ENCODE data around the gene C12orf56. TPM values are rescaled to one million over a fixed set of nuclear protein-coding genes. Genes with fewer than 3 reads are reported as not detected.

C12orf56 gene
- total RNA-seq, 1 experiment from 2014 or later = not detected

DNA sequence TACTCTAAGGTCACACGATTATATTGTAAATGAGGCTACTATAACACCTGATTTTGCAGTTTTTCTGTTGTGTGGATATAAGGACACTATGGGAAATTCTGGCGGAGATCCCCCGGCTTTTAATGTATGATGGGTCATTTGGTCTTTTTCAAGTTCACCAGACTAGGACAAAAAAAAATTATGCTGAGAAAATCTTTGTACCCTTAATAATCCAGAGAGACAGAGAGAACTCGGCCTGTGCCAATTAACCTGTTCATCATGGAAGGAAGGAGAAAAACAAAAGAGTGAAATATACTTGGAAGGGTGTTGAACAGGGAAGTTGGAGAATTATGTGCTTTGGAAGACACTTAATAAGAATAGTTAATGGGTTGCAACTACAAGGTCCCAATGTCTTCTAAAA, 106.3 kb downstream of the C12orf56 start:
- POLR2A ChIA-PET = no interaction called here
- DNase-seq (ENCODE audit: low read depth, low spot score) = no peak
- TF ChIP-seq RAD21 (IDR thresholded peaks at IDR 0.05; ENCODE audit: low read depth) = no peak
- no peak for TF ChIP-seq TCF7L2 (IDR thresholded peaks at IDR 0.05; ENCODE audit: borderline replicate concordance, extremely low read depth, insufficient read depth, insufficient read length)
- TF ChIP-seq, protein P1, sequence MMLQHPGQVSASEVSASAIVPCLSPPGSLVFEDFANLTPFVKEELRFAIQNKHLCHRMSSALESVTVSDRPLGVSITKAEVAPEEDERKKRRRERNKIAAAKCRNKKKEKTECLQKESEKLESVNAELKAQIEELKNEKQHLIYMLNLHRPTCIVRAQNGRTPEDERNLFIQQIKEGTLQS (IDR thresholded peaks at IDR 0.05) = no peak
- no peak for TF ChIP-seq POLR2AphosphoS5 (IDR thresholded peaks at IDR 0.05; ENCODE audit: low read depth, low read length)
- no peak for TF ChIP-seq SP1 (IDR thresholded peaks at IDR 0.05; ENCODE audit: low read depth)
- no peak for TF ChIP-seq ZNF274 (IDR thresholded peaks at IDR 0.05; ENCODE audit: low read depth, low read length)
- TF ChIP-seq EZH2 (IDR thresholded peaks at IDR 0.05) = no peak
- TF ChIP-seq, protein P2, sequence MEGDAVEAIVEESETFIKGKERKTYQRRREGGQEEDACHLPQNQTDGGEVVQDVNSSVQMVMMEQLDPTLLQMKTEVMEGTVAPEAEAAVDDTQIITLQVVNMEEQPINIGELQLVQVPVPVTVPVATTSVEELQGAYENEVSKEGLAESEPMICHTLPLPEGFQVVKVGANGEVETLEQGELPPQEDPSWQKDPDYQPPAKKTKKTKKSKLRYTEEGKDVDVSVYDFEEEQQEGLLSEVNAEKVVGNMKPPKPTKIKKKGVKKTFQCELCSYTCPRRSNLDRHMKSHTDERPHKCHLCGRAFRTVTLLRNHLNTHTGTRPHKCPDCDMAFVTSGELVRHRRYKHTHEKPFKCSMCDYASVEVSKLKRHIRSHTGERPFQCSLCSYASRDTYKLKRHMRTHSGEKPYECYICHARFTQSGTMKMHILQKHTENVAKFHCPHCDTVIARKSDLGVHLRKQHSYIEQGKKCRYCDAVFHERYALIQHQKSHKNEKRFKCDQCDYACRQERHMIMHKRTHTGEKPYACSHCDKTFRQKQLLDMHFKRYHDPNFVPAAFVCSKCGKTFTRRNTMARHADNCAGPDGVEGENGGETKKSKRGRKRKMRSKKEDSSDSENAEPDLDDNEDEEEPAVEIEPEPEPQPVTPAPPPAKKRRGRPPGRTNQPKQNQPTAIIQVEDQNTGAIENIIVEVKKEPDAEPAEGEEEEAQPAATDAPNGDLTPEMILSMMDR (IDR thresholded peaks at IDR 0.05 in 2 of 3, conservative IDR thresholded peaks at IDR 0.05 in 1 of 3; ENCODE audit: borderline replicate concordance in 1 of 3, insufficient read depth in 1 of 3, low read depth in 2 of 3, low read length in 2 of 3) = no peak
- no peak for TF ChIP-seq SIN3A (IDR thresholded peaks at IDR 0.05; ENCODE audit: low read depth)
- TF ChIP-seq, protein P3, sequence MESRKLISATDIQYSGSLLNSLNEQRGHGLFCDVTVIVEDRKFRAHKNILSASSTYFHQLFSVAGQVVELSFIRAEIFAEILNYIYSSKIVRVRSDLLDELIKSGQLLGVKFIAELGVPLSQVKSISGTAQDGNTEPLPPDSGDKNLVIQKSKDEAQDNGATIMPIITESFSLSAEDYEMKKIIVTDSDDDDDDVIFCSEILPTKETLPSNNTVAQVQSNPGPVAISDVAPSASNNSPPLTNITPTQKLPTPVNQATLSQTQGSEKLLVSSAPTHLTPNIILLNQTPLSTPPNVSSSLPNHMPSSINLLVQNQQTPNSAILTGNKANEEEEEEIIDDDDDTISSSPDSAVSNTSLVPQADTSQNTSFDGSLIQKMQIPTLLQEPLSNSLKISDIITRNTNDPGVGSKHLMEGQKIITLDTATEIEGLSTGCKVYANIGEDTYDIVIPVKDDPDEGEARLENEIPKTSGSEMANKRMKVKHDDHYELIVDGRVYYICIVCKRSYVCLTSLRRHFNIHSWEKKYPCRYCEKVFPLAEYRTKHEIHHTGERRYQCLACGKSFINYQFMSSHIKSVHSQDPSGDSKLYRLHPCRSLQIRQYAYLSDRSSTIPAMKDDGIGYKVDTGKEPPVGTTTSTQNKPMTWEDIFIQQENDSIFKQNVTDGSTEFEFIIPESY (IDR thresholded peaks at IDR 0.05; ENCODE audit: extremely low read depth, insufficient replicate concordance, low read length) = no peak
- TF ChIP-seq, protein P4, sequence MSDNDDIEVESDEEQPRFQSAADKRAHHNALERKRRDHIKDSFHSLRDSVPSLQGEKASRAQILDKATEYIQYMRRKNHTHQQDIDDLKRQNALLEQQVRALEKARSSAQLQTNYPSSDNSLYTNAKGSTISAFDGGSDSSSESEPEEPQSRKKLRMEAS (IDR thresholded peaks at IDR 0.05) = no peak
- no peak for TF ChIP-seq EGR1 (IDR thresholded peaks at IDR 0.05; ENCODE audit: low read depth)
- TF ChIP-seq ZFX (IDR thresholded peaks at IDR 0.05) = no peak
- TF ChIP-seq SRF (IDR thresholded peaks at IDR 0.05; ENCODE audit: low read depth) = no peak
- TF ChIP-seq JUND (IDR thresholded peaks at IDR 0.05) = no peak
- TF ChIP-seq CBX3 (IDR thresholded peaks at IDR 0.05; ENCODE audit: low read depth) = no peak
- TF ChIP-seq, protein P5, sequence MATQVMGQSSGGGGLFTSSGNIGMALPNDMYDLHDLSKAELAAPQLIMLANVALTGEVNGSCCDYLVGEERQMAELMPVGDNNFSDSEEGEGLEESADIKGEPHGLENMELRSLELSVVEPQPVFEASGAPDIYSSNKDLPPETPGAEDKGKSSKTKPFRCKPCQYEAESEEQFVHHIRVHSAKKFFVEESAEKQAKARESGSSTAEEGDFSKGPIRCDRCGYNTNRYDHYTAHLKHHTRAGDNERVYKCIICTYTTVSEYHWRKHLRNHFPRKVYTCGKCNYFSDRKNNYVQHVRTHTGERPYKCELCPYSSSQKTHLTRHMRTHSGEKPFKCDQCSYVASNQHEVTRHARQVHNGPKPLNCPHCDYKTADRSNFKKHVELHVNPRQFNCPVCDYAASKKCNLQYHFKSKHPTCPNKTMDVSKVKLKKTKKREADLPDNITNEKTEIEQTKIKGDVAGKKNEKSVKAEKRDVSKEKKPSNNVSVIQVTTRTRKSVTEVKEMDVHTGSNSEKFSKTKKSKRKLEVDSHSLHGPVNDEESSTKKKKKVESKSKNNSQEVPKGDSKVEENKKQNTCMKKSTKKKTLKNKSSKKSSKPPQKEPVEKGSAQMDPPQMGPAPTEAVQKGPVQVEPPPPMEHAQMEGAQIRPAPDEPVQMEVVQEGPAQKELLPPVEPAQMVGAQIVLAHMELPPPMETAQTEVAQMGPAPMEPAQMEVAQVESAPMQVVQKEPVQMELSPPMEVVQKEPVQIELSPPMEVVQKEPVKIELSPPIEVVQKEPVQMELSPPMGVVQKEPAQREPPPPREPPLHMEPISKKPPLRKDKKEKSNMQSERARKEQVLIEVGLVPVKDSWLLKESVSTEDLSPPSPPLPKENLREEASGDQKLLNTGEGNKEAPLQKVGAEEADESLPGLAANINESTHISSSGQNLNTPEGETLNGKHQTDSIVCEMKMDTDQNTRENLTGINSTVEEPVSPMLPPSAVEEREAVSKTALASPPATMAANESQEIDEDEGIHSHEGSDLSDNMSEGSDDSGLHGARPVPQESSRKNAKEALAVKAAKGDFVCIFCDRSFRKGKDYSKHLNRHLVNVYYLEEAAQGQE (IDR thresholded peaks at IDR 0.05; ENCODE audit: low read depth) = no peak
- no peak for TF ChIP-seq ELF1 (IDR thresholded peaks at IDR 0.05; ENCODE audit: borderline replicate concordance, low read depth)
- no peaks in the 10 kb centered on the region for H3K9me3 ChIP-seq (ENCODE audit: control insufficient read depth in 1 of 2, insufficient read depth in 1 of 2, low read depth in 1 of 2, low read length in 2 of 2)
- H3K27me3 ChIP-seq (ENCODE audit: insufficient read depth, low read length) = no peaks in the 10 kb centered on the region
- intact Hi-C loops (cut with micrococcal nuclease) = no loop called here
- no peak overlapping the region for H3K27ac ChIP-seq (ENCODE audit: low read depth, low read length)
- CTCF ChIA-PET = no interaction called here
- H3K4me3 ChIP-seq (replicated peaks in 1 of 2; ENCODE audit: low read depth in 1 of 2, low read length in 2 of 2) = no peak overlapping the region
- no peaks in the 10 kb centered on the region for H3K36me3 ChIP-seq (ENCODE audit: control insufficient read depth in 1 of 2, insufficient read depth in 2 of 2, low read length in 2 of 2)
- no peaks in the 10 kb centered on the region for H3K4me1 ChIP-seq (ENCODE audit: control insufficient read depth in 1 of 2, insufficient read depth in 2 of 2, low read length in 2 of 2)
- H2AFZ ChIP-seq (ENCODE audit: low read depth, low read length, poor library complexity, severe bottlenecking) = no peak overlapping the region
- no peak overlapping the region for H3K9ac ChIP-seq (ENCODE audit: low read length)
- no TSS peak for BruUV-seq (replicated peaks)
- no peaks in the 10 kb centered on the region for H3K9me2 ChIP-seq (ENCODE audit: insufficient read depth)
- H4K20me1 ChIP-seq (ENCODE audit: insufficient read depth) = no peaks in the 10 kb centered on the region
- no peaks in the 10 kb centered on the region for H3K79me2 ChIP-seq (ENCODE audit: insufficient read depth, low read length)
- RAD21 ChIA-PET (ENCODE audit: low non-redundant PET in 1 of 2, low total read pairs in 2 of 2, uncharacterized antibody in 2 of 2, unreplicated experiment in 2 of 2) = no interaction called here
- no peak for ATAC-seq
- H3K4me2 ChIP-seq (ENCODE audit: low read length) = no peak overlapping the region
